GM18868 (cell line): ENCODE data around the gene CAMSAP1.

ENCODE experiments used
- ATAC-seq: cut with Tn5 transposase; IDR thresholded peaks from one replicate; pipeline ENCODE4 v1.9.1; 2021; ENCODE audit warnings: mild to moderate bottlenecking, moderate library complexity; ENCODE audit not compliant: unreplicated experiment

Gene CAMSAP1

DNA sequence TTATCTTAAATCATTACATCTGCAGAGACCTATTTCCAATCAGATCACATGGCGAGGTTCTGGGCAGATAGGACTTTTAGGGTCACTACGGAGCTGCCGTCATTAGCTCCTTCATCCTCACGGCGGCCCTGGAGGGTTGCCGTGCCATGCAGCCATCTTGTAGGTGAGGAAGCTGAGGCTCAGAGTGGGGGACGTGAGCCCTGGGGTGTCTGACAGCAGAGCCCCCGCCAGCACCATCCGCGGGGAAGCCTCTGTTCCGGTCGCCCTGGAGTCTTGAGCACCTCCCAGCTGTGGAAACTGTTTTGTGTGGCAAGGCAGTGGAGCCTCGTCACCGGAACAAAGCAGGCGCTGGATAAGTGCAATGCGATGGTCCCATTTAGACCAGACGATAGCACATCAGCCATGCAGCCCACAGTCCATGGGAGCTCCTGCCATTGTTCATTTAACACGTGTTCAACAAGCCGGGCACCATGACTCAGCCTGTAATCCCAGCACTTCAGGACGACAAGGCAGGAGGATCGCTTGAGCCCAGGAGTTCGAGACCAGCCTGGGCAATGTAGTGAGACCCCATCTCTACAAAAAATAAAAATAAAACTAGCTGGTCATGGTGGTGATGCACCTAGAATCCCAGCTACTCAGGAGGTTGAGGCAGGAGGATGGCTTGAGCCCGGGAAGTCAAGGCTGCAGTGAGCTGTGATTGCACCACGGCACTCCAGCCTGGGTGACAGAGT is 143.5 kb downstream of the CAMSAP1 start:
- ATAC-seq, result no peak

DNA sequence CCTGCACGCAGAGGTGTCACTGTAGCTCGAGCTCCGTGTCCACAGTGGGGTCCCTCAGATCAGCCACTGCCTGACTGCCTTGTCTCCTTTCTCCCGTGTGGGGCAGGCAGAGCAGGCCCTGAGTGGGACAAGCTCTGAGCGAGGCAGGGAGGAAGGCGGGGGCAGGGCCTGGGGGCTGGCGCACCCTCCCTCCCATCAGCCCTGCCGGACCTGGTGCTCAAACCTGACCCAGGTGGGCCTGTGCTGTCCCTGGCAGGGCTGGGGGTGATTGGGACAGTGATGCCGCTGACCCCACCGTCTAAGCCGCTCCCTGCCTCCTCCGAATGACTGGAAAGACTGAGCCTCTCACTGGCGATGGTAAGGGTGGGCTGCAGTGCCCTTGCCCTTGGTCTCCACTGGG is 144.4 kb downstream of the CAMSAP1 start:
- ATAC-seq, result no peak

DNA sequence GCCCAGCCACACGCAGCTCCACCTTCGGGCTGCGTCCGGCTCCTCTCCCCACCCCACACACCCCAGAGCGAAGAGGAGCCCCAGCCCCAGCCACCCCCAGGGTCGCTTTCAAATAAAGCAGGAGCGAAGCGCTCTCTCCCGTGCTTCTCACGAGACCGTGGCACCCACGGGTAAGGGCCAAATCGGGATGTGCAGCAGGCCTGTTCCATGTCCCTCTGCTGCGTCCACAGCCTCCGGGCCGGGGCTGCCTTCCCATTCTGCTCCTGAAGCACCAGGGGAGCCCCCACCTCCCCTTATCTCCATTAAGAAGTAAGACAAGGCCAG is 145.5 kb downstream of the CAMSAP1 start:
- no peak for ATAC-seq

DNA sequence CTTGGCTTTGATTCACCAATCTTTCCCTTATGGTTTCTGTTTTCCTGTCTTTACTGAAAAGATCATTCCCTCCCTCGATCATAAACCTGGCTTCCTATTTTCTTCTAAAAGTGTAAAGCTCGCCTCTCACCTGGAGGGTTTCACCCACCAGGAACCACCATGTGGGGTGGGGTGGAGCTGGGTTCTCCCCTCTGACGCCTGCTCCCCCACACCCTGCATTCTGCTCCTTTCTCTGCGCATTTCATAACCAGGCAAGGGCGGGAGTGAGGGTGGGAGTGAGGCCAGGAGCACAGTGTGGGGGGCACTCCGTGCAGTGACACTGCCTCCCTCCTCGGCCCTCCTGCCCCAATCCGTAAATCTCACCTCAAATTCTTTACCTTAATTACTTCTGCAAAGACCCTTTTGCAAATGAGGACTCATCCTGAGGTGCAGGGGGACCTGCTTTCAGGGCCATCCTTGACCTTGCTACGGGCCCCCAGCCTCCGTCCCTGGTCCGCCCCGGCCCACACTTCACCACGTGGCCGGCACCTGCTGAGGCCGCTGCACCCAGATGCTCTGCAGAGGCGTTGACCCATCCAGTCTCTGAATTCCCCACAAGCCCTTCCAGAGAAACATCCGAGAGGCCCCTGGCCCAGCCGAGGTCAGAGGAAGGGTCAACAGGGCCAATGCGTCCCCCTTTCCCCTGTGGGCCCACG is 146.0 kb downstream of the CAMSAP1 start:
- ATAC-seq, result no peak

DNA sequence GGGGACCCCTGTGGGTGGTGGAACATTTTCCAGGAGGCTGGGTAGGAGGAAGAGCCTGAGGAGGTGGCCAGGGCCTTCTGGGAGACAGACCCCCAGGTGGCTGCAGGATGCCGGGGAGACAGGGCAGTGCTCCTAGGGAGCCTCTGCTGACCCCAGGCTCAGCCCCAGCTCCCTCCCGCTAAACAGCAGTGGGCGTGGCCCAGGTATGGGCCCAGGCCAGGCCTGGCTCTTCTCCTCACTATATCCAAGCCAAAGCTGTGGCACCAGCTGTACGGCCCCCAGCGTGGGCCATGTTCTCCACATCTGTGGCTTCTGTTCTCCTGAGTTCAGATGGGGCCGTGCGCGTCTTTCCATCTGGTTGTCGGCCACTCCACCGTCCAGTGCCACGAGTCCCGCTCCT is 146.9 kb downstream of the CAMSAP1 start:
- no peak for ATAC-seq

DNA sequence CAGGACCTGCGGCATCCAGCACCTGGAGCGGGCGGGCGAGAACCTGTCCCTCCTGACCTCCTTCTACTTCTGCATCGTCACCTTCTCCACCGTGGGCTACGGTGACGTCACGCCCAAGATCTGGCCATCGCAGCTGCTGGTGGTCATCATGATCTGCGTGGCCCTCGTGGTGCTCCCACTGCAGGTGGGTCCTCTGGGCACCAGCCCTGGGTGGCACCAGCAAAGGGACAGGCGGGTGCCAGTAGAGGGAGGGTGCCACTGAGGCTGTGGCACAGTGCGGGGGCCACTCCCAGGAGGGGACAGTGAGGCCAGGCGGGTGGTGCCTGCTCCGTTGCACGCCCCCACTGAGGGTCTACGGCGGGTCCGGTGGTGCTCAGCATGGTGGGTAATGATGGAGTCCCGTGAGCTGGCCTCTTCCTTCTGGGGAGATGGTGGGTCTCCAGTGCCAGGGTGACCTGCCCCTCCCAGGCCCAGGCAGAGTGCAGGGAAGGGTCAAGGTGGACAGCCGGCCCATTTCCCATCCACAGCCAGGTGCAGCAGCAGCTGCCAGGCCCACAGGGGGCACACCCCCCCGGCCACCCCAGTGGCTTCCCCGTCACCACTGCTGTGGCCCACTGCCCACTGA is 147.6 kb downstream of the CAMSAP1 start:
- no peak for ATAC-seq

DNA sequence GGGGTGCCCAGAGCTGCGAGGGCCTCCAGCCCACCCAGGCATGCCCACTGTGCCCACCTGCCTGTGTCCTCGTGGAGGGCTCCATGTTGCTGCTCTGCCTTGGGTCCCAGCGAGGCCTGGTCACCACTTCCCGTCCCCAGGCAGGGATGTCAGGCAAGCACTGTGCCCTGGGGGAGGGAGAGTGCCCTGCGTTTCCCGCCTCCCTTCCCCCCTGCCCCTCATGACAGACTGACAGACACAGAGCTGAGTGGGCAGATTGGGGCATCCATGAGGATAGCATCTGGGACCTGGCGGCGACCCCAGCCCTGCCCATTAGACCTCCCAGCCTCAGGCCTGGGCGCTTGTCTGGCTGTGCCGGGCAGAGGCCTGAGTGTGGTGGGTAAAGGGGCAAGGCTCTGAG is 148.5 kb downstream of the CAMSAP1 start:
- ATAC-seq, result no peak
